Measurements from ENCODE around the gene CGB5.

- TF ChIP-seq POLR2A (IDR thresholded peaks at IDR 0.05; ENCODE audit: low read length) (peak; percentile 20), GATA1 (IDR thresholded peaks at IDR 0.05; ENCODE audit: low read depth, low read length) (no peak)
Observed at GRCh38 chr19:48997972-48998371, 45.7 kb upstream of the CGB5 start.

Measured in erythroblast (primary cell).